Kidney glomerular epithelial cell (primary cell): ENCODE measurements around the gene FCHSD2.
"Not testable (repeated sequence)": the region's sequence is repeated elsewhere in the genome, so short reads cannot be mapped to it uniquely, and the experiment has no call there.

Experiments used
- DNase-seq: peaks from one replicate; lab custom pipeline; 2025; lab: John Stamatoyannopoulos, UW

Gene FCHSD2

DNA sequence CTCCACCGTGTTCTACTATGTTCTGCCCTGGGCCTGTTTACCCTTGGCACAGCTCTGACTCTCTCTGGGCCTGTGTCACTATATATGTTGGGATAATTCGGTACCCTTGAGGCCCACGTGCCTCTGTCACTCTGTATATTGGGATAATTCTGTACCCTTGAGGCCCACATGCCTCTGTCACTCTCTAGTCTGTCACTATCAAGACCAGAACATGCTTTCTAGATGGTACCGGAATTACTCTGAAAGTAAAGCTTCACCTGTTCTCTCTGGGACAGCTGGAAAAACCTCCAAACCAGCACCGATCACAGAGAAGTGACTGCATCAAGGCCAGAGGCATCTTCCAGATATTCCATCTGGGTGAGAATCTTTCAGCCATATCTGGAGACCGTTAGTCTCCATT lies 9.3 kb upstream of the FCHSD2 start:
- no peak for DNase-seq

DNA sequence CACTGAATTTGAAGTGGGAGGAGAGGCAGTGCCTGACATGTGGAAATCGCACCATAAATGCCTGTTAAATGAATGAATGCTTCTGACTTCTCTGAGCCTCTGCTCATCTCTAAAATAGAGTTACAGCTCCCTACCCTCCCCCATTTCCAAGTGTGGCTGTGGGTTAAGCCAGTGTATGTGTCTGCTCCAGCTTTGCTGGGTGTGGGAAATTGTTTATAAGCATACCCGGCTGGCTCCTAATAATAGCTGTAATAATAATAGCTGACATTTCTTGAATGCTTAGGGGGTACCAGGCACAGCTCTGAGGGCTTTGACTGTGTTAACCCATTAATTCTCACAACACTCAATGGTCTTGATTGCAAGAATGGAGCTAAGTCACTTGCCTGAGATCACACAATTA lies 7.0 kb upstream of the FCHSD2 start:
- DNase-seq, result no peak

DNA sequence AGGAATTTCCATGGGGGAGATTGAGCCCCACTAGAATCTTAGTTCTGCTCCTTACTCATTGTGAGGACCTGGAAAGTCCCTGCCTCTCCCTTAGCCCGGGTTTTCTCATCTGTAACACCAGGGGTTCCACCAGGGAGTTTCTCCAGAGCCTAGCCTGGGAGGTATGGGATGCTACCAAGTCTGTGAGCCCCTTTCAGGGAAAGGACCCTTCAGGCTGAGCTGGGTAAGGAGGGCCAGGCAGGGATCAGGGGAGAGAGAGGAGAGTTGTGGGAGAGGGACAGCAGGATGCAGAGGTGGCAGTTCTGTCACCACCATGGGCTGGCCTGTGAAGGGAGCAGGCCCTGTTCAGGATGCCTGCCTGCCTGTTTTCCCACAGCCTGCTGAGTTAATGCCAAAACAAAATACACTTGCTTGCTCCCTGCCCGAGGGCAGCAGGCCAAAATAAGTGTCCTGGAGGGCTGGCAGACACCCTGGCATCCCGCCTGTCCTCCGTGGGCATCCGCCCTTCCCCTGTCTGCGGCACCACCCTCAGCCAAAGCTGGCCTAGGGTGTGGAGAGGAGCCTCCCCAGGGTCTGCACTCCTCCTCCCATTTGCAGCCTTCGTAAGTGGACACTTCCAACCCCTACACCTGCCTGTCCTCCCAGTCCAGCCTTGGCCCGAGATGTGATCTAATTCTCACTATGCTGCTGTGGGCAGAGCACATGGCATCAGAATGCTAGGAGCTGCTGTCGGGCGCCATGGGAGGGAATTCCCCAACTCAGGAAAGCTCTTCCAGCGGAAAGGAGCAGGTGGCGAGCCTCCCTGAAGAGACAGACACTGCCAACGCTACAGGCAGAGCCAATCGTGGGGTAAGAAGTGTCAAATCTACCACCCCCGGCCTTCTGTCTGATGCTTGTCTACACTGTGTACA lies 5.9 kb upstream of the FCHSD2 start:
- peak; percentile 25 for DNase-seq

DNA sequence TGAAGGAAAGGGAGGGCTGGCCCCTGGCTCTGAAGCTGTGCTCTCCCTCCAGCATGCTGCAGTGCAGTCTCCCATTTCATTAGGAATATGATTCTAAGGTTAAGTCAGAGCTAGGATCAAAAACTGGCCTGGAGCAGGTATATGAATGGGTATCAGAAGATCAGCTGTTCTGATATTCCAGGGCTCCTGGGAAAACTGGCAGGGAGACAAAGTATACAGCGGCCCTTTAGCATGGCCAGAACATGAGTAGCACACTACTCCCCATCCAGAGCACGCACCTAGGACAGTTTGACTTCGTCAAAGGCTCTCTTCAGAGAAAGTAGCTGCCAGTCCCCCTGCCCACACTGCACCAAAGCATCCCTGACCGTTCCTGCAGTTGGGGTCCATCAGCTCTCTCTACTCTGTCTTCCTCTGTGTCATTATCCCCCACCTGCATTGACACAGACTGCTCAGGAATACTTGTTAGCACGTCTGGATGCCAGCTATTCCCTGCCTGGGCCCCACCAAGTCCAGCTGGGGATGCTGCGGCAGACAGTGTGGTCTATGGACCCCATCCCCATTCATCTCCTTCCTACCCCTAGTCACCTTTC lies 4.0 kb upstream of the FCHSD2 start:
- no peak for DNase-seq

DNA sequence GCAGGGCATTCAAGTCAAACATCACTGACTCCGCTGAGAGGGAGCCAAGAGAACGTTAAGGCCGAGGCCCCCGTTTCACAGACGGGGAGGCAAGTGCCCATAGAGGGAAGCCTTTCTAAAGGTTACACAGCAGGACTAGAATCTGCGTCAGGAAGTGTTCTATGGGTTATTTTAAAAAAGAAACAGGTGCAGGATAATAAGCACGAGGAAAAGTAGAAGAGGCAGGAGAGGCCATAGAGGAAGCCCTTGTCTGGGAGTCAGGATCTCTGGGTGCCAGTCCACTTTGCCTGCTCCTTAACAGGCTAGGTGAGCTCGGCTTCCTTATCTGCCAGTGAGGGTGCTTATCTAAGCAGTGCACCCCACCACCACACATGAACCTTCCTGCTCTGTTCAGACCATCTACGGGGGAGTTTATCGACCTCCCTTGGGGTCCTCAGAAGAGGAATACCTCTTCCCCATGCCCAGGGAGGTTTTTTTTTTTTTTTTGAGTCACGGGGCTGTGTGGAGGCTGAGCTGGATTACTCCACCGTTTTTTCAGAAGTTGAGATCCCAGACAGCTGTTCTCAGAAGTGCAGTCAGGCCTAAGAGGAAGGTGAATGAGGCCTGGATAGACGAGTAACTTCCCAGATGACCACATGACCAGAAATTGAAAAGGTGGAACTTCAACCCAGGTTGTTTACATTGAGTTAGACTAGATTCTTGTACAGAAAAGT lies 1.2 kb upstream of the FCHSD2 start:
- DNase-seq, result peak; percentile 47

DNA sequence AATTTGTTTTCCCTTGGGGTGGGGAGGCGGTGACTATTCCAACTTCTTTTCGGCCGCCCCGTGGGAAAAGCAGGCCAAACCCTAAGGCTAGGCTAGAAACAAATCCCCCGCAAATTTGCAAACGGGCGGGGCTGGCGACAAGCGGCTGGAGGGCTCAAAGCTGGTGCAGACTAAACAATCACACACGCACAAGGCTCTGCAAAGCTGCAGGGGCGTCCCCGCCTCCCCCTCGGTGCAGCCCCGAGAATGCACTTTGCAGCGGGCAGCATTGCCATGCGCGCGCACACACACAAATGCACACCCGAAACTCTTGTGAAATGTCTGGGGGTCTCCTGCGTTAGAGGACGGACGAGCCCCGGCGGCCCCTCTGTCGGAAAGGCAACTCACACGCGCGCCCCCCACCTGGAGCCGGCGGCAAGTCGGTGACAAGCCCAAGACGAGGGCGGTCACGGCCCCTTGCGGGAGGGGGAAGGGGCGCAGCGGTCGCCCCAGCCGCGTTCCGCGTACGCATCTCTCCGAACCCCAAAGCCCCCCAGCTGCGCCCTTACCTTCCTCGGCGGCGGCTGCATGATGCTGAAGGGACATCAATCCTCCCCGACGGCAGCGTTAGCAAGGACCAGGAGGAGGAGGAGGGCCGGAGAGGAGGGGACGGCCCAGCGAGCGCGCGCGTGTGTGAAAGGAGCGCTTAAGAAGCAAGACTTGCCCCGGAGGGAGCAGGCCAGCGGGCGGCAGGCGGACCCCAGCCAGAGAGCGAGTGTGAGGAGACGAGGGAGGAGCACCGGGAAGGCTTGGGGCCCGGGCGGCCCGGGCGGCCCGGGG lies 600 bp downstream of the FCHSD2 start:
- DNase-seq, result peak; percentile 51

DNA sequence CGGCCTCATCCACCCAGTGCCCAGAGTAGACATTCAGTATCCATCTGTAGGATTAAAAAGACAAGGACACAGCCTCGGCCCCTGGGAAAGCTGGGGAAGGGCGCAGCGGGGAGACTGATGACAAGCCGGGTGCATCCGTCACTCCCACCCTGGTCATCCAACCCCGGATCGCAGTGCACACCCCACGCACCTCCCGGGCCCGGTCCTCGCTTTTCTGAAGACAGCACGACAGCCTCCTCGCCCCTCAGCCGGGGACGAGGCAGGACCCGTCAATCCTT lies 1.1 kb downstream of the FCHSD2 start:
- DNase-seq, result no peak

DNA sequence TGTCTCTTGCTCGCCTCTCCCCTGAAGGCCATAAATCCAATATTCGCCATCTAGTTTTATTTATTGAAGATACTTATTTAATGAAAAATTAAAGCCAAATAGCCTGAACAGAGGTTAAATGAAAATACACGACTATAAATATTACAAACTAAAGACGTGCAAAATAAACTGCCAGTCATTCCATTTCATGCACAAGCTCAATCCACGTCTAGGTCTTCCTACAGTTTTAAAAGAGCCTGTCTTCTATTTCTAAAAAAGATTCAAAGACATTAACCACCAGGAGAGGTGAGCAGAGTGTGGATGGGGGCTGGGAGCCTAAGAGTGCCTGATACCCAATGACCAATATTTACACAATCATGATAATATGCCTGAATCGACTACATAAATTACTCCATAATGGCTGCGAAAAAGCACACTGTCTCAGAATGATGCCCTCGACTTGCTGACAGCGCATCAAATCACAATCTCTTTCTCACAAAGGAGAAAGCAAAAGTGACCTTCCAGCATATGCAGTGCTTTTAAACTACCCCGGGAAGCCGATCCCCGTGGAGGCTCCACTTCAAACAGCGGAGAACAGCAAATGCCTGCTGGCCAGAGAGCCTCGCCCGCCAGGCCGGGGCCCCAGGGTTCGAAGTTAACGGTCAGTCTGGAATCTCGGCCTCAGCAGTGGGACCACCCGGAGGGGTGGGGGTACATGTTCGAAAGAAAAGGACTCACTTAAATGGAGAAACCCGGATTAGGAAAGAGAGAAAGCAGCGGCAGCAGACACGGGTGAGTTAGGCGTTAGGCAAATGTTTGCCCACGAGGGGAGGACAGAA lies 1.7 kb downstream of the FCHSD2 start:
- DNase-seq, result peak; percentile 37

DNA sequence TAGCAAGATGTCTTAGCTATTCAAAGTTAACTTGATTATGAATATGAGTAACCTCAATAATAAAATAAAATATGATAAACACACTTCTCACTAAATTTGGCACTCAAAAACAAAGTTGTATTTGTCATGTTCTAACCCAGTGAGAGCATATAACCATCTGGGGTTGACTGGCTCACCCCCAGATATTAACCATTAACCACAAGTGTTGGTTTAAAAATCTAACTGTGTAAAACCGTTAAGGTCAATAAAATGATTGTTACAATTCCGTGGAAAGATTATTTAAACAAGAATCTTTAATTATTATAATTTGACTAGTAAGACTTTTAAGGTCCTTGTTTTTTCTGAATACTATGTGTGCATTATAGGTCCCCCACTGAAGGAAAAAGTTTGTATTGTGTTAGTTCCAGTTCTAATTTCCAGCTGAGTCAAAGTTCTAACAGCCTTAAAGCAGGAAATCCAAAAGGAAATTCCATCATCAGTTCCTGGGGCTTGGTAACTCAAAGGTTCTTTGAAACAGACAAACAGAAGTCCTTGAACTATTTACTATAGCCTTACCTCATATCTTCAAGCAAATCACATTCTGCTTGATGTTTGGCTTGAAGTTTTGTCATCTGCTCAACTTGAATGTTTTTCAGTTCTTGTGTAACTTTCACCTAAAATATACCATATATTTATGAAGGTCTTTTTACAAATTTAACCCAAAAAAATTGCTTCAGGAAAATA lies 2.5 kb downstream of the FCHSD2 start:
- DNase-seq, result peak; percentile 45

DNA sequence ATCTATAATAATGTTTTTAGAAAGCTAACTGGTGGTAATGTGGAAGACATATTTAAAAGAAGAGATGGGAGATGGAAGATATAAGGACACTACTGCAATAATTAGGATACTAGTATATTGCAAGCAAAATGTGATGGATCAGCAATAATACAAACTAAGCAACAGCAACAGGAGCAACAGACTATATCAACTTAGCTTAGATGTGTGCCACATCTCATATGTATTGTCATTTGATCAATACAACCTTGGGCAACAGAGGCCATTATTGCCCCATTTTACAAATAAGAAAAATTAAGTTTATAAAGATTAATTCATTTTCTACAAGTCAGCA lies 4.2 kb downstream of the FCHSD2 start:
- DNase-seq, result no peak

DNA sequence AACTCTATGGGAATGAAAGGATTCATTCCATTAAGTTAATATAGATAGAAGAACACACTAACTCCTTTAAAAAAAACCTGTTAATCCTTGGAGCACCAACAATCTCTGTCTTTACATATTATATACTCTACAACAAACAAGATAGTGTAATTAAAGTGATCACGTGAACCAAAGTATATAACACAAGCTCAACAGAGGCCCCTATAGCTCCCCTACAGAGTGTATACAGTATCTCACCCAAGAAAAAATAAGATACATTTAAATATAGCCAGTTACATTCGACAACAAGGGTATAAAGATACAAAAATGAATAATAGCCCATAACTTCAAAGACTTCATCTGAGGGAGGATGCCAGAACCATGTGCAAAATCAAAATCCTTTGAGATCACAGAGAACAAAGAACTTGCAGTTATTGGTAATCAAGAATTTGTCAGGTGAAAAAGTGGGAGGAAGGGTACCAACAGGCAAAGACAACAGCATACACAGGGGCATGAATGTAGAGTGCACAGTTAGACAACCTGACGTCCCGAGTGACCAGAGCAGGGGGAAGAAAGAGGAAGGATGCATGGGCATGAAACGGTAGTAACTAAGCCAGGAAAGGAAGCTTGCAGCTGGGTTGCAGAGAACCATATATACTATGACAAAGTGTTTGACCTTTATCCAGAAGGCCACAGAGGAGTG lies 4.7 kb downstream of the FCHSD2 start:
- DNase-seq, result no peak

DNA sequence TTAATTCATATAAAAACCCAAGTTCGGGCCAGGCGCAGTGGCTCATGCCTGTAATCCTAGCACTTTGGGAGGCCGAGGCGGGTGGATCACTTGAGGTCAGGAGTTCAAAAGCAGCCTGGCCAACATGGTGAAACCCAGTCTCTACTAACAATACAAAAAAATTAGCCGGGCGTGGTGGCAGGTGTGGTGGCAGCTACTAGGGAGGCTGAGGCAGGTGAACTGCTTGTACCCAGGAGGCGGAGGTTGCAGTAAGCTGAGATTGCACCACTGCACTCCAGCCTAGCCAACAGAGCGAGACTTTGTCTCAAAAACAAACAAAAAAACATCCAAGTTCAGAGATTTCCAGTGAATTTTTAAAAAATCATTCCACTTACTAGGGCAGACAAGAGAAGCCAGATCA lies 5.4 kb downstream of the FCHSD2 start:
- not testable (repeated sequence) for DNase-seq

DNA sequence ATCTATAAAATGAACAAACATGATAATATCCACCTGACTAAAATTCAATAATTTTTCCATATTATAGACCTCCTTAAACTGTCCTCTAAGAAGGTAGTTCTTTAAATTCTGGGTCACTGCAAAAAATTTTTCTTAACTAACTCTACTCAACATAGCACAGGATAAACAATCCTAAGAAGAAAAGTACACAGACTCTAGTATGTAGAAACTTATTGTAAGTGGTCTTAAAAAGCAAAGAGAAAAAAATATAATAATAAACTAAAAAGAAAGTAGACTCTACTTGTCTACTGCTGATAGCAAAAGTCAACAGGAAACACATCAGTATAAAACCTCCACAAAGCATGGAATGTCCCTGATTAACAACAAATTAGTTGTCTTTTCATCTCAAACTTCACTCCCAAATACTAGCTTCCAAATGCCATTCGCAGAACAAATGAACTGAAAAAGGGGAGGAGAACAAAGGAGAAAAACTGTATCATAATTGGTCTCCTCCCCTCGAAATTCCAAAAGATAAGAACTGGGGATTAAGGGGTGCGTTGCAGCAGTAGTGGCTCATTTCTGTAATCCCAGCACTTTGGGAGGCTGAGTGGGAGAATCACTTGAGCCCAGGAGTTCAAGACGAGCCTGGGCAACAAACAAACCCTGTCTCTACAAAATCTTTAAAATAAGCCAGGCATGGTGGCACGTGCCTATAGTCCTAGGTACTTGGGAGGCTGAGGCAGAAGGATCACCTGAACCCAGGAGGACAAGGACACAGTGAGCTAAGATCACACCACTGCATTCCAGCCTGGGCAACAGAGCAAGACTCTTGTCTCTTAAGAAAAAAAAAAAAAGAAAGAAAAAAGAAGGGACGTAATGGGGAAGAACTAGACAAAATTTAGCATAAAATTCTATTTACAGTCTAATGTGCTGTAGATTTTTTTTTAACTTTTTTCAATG lies 6.5 kb downstream of the FCHSD2 start:
- no peak for DNase-seq

DNA sequence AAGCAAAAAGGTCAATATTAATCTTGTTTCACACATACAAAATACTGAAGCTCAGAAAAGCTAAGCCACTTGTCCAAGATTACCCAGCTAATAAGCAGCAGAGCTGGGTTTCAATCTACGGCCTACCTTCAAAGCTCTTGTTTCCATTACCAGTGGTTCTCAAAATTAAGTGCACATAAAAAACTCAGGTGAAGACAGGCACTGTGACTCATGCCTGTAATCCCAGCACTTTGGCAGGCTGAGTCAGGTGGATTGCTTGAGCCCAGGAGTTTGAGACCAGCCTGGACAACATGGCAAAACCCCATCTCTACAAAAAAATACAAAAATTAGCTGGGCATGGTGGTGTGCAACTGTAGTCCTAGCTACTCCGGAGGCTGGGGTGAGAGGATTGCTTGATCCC lies 9.8 kb downstream of the FCHSD2 start:
- not testable (repeated sequence) for DNase-seq

DNA sequence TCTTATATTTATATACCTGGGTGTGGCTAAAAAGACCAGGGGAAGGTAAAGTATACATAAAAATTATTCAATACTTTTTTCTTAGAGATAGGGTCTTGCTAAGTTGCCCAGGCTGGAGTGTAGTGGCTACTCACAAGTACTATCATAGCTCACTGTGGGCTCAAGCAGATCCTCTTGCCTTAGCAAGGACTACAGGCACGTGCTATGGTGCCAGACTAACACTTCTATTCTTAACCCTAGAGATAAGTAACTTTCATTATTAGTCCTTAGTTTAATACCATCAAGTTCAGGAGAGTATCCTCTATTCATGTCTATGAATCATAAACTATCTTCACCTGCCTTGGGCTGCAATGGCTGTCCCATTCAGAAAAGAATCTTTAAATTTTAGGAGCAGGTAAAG lies 11.9 kb downstream of the FCHSD2 start:
- no peak for DNase-seq

DNA sequence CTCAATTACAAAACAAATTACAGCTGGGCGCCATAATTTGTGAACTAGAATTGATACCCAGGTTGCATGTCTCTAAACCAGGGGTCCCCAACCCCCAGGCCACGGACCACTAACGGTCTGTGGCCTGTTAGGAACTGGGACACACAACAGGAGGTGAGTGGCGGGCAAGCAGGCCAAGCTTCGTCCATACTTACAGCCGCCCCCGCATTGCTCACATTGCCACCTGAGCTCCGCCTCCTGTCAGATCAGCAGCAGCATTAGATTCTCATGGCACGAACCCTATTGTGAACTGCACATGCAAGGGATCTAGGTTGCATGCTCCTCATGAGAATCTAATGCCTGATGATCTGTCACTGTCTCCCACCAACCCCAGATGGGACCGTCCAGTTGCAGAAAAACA lies 12.9 kb downstream of the FCHSD2 start:
- no peak for DNase-seq

DNA sequence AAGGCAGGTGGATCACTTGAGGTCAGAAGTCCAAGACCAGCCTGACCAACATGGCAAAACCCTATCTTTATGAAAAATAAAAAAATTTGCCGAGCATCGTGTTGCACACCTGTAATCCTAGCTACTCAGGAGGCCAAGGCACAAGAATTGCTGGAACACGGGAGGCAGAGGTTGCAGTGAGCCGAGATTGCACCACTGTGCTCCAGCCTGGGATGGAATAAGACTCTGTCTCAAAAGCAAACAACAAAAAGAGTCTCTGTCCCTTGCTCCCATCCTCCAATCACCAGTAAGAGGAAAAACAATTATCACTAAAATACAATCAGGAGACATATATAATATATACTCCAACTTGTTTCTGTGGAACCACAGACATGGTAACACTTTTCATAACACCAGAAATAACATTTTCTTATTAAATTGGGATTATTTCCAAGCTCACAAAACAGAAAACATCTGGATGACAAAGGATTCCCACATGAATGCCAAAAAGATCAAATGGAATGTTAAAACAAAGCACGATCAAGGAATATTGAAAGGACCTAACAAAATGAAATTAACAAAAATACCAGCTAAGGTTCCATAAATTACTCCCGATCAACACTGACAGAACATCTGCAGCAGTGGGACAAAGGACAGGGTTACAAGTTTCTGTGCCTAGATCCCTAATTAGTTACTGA lies 15.2 kb downstream of the FCHSD2 start:
- DNase-seq, result no peak

DNA sequence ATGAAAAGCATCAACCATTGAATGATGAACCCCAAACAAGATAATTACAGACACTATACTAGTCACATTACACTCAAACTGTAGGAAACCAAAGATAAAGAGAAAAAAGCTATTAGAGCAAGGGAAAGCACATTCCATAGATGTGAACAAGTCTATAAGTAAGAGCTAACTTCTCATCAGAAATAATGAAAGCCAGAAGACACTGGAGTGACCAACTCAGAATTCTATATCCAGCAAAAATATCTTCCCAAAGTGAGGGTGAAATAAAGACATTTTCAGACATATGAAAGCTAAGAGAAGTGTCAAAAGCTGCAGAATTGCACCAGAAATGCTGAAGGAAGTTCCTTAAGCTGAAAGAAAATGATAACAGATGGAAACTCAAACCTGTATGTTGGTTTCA lies 17.3 kb downstream of the FCHSD2 start:
- DNase-seq, result no peak

DNA sequence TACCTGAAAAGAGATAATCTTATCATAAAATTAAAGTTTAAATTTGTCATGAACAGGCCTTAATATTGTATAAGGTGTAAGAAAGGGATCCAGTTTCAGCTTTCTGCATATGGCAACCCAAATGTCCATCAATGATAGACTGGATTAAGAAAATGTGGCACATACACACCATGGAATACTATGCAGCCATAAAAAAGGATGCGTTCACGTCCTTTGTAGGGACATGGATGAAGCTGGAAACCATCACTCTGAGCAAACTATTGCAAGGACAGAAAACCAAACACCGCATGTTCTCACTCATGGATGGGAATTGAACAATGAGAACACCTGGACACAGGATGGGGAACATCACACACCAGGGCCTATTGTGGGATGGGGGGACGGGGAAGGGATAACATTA lies 18.2 kb downstream of the FCHSD2 start:
- not testable (repeated sequence) for DNase-seq
